NT2/D1 (cell line): ENCODE data around the gene GAB1.

Source experiments
- SUZ12 ChIP-seq: IDR thresholded peaks from 2 replicates; pipeline ENCODE4 v1.6.1; 2011; ENCODE audit not compliant: insufficient read length, insufficient read depth; ENCODE audit errors: extremely low read depth
- YY1 ChIP-seq: IDR thresholded peaks from 2 replicates; pipeline ENCODE4 v1.6.1; 2011; ENCODE audit not compliant: insufficient read length, insufficient read depth
- ZNF274 ChIP-seq: IDR thresholded peaks from 2 replicates; pipeline ENCODE4 v1.6.1; 2011; ENCODE audit warnings: mild to moderate bottlenecking, low read depth, low read length

- TF ChIP-seq YY1 (no peak), SUZ12 (no peak), ZNF274 (no peak)
Measured at GRCh38 chr4:143482840-143483239, 146.2 kb downstream of the GAB1 start.
